Measurements from ENCODE around the gene TCF12.

DNA sequence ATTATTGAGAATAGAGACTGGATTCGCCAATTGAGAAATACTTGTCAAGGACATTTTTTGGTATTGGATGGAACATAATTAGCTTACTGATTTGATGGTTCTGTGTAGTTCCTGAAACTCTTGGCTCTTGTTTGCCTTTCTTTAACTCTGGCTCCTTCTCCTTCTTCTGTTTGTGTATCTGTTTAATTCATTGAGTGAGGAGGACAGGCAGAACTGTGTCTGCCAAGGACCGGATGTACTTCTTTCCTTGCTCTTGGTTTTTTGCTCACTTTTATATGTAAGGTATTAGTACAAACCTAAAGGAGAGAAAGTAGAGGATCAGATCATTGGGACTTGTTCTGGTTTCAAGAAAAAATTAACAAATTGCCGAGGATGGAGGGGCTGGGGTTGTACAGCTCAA lies 48.9 kb downstream of the TCF12 start:
- TF ChIP-seq ZNF274 (IDR thresholded peaks at IDR 0.05; ENCODE audit: low read depth, low read length), result no peak
- TF ChIP-seq YY1 (IDR thresholded peaks at IDR 0.05; ENCODE audit: insufficient read depth, insufficient read length), result no peak
- TF ChIP-seq SUZ12 (IDR thresholded peaks at IDR 0.05; ENCODE audit: extremely low read depth, insufficient read depth, insufficient read length), result no peak
